ENCODE results near the gene PXMP2.
A peak's percentile ranks its signal among the peaks of the same experiment; 100 is the strongest.

The PXMP2 gene

DNA sequence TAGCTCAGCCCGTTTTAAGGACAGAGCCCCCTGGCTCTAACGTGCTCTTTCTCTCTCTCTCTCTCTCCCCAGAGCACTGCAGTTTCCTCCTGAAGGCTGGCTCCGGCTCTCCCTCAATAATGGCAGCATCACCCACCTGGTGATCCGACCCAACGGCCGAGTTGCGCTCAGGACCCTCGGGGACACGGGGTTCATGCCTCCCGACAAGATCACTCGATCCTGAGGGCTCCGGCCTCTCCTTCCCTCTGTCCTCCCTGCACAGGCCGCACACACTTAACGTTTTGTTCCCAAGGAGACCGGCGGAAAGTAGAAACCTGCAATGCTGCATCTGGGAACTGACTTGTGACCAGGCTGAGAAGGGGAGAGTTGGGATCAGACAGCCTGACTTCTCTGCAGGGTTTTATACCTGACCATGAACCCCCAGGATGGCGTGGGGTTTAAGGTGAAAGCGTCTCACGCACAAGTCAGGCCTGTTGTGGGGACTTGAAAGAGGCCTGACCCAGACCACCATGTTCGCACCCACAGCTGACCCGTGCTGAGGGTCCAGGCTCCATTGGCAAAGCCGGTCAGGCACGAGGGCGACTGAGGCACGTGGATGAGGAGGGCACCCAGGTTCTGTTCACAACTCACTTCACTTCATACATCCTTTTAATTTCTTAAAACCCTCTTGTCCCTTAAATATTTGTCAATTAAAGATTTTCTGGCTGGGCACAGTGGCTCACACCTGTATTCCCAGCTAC lies 33.4 kb downstream of the PXMP2 start:
- DNase-seq (ENCODE audit: low spot score), result no peak

DNA sequence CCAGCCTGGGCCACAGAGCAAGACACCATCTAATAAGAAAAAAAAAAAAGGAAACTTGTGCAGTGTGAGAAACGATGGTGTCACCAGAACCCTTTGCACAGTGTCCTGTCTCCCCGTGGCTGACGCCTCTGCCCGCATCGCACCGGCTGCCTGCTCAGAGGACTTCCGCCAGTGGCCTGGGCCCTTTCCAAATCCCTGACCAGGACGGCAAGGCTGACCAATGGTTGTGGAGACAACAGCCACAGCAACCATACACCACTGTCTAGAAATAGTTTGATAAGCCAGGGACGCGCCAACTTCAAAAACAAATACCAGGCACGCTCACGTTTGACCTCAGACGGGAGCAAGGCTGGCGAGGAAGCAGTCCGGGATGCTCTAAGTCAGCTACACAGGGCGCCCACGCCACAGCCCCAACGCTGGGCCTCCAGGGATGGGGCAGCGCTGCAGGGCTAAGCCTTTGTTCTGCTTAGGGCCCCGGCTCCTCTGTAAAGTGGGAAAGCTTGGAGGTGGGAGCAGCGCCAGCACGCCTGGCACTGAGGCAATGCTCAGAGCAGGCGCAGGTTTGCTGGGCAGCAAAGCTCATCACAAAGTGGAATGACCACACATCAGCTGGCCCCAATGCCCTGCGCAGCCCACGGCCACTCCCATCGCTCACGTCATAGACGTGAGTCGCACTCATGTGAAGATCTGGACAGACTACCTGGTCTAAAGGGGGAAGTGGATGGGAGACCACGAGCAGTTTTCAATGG lies 35.8 kb downstream of the PXMP2 start:
- no peak for DNase-seq (ENCODE audit: low spot score)

DNA sequence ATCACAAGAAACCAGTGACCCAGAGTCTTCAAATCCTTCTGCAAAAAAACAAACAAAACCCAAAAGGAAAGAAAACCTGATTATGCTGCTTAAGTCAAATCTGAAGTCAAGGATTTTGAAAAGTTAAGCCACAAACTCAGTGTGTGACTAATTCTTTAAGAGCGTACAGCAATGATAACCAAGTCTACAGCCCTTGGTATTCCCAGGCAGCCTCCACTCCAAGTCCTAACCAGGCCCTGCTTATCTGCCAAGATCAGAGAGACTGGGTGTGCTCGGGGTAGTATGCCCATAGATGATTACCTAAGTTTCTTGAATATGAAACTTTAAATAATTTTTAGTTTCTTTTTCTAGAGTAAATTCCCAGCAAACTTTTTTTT lies 36.4 kb downstream of the PXMP2 start:
- DNase-seq (ENCODE audit: low spot score), result no peak

DNA sequence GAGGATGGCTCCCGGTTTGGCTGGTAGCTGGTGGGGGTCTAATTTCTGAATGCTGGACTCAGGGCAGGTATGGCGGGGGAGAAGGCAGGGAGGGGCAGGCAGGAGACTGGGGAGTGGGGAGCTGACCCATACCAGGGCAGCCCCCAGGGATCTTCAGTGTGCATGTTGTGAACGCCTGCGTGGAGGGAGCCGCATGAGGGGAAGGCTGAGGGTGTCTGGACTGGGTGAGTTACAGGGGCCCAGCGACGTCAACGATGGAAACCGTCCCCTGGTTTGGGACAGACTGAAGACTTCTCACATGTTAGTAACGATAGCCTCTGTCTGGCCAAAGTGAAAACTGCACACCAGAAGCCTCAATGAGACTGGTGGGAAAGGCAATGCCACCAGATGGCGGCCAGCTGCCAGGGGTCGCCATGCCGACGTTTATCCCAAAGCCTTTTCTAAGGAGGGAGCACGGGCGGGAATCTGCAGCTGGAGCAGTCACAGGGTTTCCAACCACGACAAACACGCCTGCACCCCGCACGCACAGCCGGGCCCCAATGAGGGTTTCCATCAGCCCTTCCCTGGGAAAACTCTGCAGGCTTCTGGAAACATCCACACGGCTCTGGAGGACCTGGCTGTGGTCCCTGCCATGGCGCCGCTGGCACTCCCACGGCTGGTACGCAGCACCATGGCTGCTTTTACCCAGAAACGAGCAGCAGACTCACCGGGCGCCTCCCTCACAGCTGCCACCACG lies 37.3 kb downstream of the PXMP2 start:
- no peak for DNase-seq (ENCODE audit: low spot score)

DNA sequence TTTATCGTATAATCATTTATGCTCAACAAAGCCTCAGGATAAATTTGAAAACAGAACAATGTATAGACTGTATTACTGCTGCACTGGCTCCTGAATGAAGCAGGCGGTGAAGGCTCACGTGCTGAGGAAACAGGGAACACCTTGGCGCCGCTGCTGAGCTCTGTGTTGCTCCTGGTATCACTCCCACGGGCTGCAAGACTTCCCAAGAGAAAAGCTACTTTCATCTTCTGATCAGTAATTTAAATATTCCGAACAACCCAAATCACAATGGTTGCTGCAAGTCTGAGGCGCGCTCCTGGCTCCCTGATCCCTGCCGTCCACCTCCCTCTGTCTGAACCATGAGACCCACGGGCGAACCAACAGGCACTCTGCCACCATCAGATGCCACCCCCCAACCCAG lies 39.0 kb downstream of the PXMP2 start:
- DNase-seq (ENCODE audit: low spot score), result no peak

DNA sequence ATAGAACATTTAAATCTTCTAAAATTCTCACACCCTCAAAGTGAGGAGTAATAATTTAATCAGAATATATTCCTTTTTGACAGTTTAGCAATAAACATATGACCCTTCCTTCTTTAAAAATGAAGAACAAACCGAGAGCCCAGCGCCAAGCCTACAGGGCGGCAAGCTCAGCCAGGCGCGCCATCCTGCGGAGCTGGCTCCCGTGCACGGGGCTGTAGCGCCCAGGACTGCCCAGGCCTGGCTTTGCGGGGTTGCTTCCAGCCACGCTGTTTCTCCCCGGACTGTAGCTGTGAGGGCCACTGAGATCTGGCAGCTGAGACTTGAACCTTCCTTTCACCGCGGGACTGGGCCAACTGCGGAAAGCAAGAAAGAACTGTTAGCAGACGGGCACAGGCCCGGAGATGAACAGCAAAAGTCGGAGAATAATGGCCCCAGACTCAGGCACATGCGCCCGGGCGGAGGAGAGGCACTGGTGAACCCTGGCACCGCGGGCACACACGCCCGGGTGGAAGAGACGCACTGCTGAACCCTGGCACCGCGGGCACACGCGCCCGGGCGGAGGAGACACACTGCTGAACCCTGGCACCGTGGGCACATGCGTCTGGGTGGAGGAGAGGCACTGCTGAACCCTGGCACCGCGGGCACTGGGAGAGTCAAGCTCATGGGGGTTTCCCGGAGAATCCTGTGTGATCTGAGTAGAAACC lies 39.9 kb downstream of the PXMP2 start:
- DNase-seq (ENCODE audit: low spot score), result no peak

DNA sequence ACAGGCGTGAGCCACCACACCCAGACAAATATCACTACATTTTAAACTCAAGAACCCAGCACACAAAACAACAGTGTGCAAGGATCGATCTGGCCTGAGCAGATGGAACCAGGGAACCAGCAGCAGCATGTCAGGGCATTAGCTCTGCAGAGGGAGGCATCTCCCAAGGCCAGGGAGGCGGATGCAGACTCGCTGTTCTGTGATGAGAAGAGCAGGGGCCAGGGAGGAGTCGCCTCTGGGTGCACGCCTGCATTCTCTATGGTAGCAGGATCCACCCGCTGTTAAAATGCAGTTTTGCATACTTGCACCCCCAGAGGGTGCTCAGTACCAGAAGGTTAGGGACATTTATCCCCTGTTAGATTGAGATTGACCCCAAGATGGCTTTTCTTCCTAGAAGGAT lies 41.1 kb downstream of the PXMP2 start:
- DNase-seq (ENCODE audit: low spot score), result no peak

DNA sequence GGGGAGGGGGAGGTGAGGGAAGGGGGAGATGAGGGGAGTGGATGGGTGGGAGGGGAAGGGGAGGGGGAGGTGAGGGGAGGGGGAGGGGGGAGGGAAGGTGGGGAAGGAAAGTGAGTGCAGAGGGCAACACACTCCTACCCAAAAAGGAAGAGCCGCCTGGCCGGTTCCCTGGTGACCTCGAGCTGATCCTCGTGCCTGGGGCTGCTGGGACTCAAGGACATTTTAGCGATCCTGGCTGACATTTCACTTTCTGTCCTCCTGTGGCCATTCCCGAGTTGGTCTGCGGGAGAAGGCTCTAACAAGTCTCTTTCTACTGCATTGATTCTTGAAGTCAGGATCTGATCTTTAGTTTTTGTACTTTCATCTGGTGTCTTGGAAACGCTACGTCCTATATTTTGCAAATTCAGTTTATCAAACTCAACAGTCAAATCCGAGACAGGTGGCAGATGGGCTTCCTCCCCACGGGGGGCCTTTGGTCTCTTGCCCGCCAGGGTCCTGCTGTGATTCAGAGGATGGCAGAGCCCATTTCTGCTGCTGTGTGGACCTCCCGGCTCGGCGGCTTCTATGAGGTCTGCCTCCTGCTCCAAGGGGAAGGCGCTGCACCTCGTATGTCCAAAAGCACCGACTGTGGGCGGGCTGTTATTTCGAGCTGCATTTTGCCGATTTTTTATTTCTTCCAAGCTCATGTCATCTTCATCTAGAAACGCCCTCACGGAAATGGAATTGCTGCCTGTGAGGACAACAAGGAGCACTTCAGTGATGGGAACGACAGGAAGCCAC lies 42.3 kb downstream of the PXMP2 start:
- peak; percentile 37 for DNase-seq (ENCODE audit: low spot score)

DNA sequence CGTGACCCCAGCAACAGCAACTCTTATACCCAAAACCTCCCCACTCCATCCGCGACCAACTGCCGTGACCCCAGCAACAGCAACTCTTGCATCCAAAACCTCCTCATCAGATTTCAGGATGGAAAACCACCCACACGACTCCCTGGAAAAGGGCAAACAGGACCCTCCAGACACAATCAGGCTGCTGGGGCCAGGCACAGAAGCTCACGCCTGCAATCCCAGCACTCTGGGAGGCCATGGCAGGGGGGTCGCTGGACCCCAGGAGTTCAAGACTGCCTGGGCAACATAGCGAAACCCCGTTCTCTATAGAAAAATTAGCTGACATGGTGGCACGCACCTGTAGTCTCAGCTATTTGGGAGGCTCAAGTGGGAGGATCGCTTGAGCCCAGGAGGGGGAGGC lies 43.0 kb downstream of the PXMP2 start:
- DNase-seq (ENCODE audit: low spot score), result no peak

DNA sequence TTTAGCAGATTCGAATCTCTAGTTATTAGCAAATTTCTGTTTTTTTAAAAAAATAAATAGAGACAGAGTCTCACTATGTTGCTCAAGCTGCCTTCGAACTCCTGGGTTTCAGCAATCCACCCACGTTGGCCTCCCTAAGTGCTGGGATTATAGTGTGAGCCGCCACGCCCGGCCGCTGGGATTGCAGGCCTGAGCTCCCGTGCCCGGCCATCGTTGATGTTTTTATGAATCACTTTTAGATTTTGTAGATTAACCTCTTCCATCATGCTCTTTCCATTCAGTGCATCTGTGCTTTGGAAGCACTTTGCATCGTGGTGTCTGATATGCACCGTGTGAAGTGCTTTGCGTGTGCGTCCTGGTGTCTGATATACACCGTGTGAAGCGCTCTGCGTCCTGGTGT lies 44.2 kb downstream of the PXMP2 start:
- no peak for DNase-seq (ENCODE audit: low spot score)

DNA sequence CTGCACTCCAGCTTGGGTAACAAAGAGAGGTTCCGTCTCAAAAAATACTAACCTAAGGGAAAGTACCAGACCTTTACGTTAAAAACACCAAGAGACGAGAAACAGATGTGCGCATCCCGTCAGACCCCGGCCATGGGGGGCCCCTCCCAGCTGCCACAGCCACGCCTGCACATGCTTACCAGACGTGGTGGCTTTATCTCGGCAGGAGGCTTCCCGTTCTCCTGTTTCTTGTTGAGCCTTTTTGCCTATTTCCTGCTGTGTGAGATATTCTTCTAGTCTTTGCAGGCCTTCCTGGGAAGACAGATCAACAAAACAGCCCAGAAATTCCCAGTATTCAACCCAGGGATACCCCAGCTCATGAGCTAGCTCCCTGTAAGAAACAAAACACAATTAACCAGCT lies 46.8 kb downstream of the PXMP2 start:
- DNase-seq (ENCODE audit: low spot score), result no peak

DNA sequence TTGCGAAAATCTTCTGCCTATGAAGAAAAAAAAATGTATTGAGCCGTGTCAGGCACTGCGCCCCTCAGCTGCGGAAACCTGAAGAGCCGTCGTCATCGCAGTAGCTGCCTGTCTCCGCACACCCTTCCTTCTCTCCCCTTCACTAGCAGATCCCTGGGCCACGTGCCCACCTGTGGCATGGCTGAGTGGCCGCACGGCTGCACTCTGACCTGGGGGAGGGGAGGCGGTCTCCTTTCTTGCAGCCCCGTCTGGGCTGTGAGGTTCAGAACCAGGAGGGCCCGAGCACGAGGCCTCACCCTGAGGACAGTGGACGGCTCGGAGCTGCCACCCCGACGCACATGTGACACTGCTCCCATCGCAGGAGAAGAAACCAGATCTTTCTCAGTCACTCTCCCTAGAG lies 48.1 kb downstream of the PXMP2 start:
- DNase-seq (ENCODE audit: low spot score), result no peak

DNA sequence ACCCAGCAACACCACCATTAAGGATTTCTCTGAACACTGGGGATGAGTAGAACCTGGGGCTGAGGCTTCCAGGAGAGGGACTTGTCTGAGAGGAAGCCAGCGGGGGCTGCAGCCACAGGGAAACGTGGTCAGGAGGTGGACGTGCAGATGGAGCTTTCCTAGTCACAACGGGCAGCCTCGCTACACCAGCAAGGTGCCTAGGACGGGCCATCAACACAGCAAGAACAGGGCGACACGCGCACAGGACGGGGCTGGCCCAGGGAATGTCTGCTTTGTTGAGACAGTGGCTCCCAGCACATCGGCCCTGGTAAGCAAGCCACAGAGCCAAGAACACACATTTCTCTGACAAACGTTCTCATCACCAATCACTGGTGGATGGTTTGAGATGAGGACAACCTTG lies 49.0 kb downstream of the PXMP2 start:
- DNase-seq (ENCODE audit: low spot score), result no peak

DNA sequence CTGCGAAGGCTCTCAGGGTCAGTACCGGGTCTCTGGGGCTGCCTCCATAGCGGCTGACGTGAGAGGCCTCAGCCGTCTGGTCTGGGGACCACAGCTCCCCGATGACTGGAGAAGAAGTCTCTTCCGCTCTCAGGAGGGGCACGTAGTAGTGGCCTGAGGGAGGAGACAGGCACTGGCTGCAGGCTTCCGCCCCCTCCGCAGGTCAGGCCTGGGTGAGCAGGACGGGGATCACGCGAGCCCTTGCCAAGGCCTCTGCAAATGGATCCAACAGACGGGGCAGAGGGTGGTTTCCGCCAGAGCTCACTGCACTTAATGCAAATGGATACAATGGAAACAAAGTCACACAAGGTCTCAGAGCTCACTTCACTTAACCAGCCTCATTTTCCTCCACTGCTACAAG lies 49.5 kb downstream of the PXMP2 start:
- DNase-seq (ENCODE audit: low spot score), result no peak

DNA sequence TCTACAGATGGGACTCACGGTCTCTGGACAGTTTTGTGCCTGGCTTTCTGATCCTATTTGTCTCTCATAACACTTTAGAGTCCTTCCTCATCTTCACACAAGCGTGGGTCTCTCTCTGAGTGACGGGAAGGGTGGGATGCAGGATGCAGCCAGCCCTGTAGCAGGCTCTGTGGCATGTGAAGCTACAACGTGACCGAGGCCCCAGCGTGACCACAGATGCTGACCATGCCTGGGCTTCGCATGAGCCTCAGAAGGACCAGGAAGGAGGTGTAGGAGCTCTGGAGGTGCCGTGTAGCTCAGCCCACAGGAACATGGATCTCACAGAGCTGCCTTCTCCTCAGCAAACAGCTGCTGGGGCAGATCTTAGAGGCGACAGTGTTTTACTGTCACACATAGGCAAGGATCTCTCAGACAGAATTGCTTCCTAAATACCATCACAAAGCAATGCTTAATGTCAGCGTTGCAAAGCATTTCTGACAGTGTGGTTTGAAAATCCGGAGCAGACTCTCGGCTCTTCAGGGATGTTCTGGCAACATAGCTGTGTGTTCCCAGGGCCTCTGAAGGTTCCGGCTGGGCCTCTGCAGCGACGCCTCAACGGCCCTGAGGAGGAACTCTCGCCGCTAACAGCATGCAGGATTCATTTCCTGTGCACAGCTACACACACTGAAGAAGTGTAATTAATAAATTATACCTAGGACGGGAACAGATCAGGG lies 52.4 kb downstream of the PXMP2 start:
- DNase-seq (ENCODE audit: low spot score), result no peak

DNA sequence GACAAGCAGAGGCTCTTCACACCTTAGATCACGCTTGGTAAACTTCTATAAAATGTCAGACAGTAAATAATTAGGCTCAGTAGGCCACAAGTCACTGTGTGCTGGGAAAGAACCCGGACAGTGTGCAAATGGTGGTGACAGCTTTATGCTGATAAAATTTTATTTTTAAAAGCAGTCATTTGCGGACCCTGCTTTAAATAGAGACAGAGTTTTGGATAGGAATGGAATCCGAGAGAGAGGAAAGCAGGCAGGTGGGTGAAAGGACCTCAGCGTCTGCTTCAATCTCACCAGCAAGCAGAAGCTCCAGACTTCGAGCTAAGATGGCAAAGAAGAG lies 52.9 kb downstream of the PXMP2 start:
- DNase-seq (ENCODE audit: low spot score), result no peak

DNA sequence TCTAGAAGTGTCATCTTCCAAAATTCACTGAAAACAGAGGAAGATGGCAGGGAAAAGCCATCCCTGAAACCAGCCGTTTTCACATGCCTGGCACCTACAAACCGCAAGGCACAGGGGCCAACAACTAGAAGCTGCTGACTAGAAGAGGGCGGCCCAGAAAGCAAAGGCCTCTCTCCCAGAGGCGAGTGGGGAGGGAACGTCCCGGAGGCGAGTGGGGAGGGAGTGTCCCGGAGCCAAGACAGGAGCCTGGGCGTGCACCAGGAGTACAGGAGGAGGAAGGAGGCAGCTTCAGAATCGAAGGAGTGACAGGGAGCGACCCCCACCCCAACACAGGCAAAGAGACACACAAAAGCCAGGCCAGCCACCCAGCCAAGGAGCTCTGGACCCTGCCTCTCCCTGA lies 53.3 kb downstream of the PXMP2 start:
- no peak for DNase-seq (ENCODE audit: low spot score)

DNA sequence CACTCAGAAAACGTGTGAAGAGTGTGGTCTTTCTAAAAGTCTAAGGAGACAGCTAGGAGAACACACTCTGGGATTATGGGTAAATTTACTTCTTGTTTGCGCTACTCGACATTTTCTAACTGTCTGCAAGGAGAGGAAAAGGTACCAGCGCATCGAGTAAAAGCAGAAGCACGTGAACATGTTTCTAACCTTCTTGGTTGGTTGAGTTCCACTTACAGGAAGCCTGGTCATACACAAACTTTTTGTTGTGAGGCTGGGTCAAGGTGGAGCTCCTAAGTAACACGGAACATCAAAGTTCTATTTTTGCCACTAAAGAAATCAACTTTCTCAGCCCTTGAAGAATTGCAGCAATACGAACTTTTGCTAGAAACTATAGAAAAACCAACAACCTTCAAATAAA lies 54.2 kb downstream of the PXMP2 start:
- no peak for DNase-seq (ENCODE audit: low spot score)

DNA sequence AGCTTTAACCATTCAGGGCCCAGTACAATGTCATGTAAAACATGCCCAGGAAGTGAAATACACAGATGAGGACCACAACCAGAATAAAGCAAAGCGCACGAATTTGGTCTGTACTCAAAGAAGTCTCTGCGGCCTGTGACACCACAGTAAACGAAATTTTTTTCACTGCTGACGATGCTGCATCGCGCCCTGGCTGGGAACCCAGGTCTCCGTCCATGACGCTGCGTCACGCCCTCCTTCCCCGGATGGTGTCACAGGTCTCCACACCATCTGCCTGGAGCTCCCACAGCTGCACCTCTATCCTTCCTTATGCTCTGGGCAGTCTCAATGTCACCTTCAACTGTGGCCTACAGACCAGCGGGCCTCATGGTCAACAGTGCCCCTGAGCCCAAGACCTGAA lies 56.4 kb downstream of the PXMP2 start:
- DNase-seq (ENCODE audit: low spot score), result no peak

DNA sequence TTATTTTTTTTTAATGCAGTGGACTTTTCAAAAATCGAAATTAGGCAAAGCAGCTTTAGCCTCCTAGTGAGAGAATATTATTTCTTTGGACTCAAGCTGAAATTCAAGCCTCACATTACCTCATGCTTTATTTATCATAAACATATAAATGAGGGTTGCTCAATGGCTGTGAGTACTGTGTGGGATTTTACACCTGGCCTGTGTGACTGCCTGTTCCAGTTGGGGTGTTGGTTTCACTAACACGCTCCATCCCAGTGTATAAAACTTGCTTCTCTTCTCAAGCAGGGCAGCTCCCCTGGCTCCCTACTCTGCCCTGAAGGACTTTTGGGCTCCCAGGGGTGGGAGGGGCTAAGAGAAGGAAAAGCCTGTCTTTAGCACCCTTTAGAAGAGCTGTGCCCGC lies 59.2 kb downstream of the PXMP2 start:
- DNase-seq (ENCODE audit: low spot score), result no peak

DNA sequence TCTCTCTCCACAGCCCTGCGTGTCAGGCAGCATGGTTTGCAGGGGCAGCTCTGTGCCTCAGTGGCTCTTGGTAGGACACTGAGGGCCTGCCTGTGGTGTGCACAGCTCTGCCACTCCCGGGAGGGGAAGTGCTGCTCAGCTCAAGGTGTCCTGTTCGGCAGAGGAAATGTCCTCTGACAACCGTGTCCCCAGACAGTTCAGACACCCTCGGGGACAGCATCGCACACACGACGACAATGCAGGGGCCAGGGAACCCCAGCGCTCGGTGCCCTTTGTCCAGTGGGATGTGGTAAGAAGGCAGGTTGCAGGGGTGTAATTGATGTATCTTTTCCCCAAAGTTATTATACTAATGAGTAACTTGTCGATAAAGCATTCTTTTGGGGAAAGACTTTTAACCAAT lies 60.0 kb downstream of the PXMP2 start:
- DNase-seq (ENCODE audit: low spot score), result no peak

All from SK-N-DZ (cell line).